Esophagus (tissue), 2 donors: Measurements from ENCODE around the gene PDLIM5. TPM values are rescaled to one million over a fixed set of nuclear protein-coding genes. Genes with fewer than 3 reads are reported as not detected.

Experiments
- H3K27ac ChIP-seq, 2 donors: one replicate each; pipeline ENCODE4 v1.5.1; 2013; ENCODE audit warnings: low read depth in 2 of 2, mild to moderate bottlenecking in 2 of 2, inconsistent platforms in 1 of 2, low read length in 1 of 2, moderate library complexity in 1 of 2
- H3K27me3 ChIP-seq, 2 donors: one replicate each; pipeline ENCODE4 v1.6.1; 2013; ENCODE audit warnings: low read length in 2 of 2, control low read depth in 1 of 2, mild to moderate bottlenecking in 1 of 2; ENCODE audit not compliant: insufficient read depth in 2 of 2, control insufficient read depth in 1 of 2
- H3K36me3 ChIP-seq, 2 donors: one replicate each; pipeline ENCODE4 v1.6.1; 2013; ENCODE audit warnings: low read length in 1 of 2; ENCODE audit not compliant: control insufficient read depth in 2 of 2, insufficient read depth in 2 of 2
- H3K4me1 ChIP-seq, 2 donors: one replicate each; pipeline ENCODE4 v1.6.1; 2013; ENCODE audit warnings: low read length in 1 of 2; ENCODE audit not compliant: control insufficient read depth in 2 of 2, insufficient read depth in 2 of 2
- H3K4me3 ChIP-seq, 2 donors: one replicate each; pipeline ENCODE4 v1.5.1; 2013; ENCODE audit warnings: low read length in 2 of 2, mild to moderate bottlenecking in 2 of 2, low read depth in 1 of 2, moderate library complexity in 1 of 2
- H3K9me3 ChIP-seq, 2 donors: one replicate each; pipeline ENCODE4 v1.6.1; 2013; ENCODE audit warnings: mild to moderate bottlenecking in 2 of 2, low read depth in 1 of 2, low read length in 1 of 2, moderate library complexity in 1 of 2; ENCODE audit not compliant: control insufficient read depth in 2 of 2, insufficient read depth in 1 of 2
- WGBS, 2 donors: extraction: QIAGEN DNeasy Blood & Tissue Kit; methylation state at CpG; one replicate each; pipeline ENCODE4 v1.1.7; 2013; 5-methylcytosine and 5-hydroxymethylcytosine counted together
- polyA plus RNA-seq, 2 donors: library from polyadenylated mRNA; stranded (reverse); fragments of 200-250 nt; gene quantifications; one replicate each; pipeline ENCODE4 v1.2.3, GENCODE V29; 2013
- donor health status: healthy with polysubstance abuse.
- donor health status: Bipolar disorder and iron deficiency.

The PDLIM5 gene
- polyA plus RNA-seq, 2 donors = 40.0 to 41.5 TPM

DNA sequence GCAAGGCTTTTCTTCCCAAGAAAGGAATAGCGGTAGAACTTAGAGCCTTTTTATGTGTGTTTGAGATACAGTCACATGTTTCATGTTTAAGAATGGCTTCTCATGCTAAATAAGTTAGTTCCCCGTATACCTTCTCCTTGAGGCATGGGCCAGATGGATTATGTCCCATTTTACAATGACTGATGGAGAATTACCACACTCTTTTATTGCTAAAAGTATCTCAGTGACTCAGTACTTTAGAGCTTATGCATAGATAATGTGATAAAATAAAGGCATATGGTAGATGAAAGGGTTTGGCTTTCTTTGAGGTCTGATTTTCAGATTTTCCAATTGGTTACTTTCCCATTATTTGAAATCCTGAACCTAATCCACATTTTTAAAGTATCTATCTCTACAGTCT is 184.3 kb downstream of the PDLIM5 start:
- Histone ChIP-seq H3K9me3 (no peaks in the 10 kb centered on the region), H3K36me3 (no peaks in the 10 kb centered on the region), H3K4me1 (no peaks in the 10 kb centered on the region), H3K4me3 (no peak overlapping the region), H3K27ac (no peak overlapping the region), H3K27me3 (no peaks in the 10 kb centered on the region)
- 87 to 93% methylated on average over 2 of the region's 2 CpGs for WGBS, 2 donors

DNA sequence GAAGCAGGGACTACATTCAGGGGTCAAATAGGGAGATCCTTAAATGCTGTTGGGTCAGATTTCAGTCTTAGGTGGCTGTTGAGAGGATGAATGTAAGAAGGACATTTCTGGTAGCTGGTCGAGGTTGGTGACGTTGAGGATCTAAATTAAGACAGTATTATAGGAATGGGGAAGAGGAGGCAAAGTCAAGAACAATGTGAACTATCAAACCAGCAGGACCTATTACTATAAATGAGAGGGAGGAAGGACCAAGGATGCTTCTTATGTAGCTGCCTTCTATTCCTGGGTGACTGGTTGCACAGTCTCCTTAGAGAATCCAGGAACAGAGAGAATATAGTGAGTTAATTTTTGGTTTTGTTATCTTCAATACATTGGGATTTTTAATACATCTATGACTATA is 187.6 kb downstream of the PDLIM5 start:
- H3K4me1 ChIP-seq = no peaks in the 10 kb centered on the region
- H3K27me3 ChIP-seq = no peaks in the 10 kb centered on the region
- no peak overlapping the region for H3K27ac ChIP-seq
- no peak overlapping the region for H3K4me3 ChIP-seq
- 93 to 94% methylated on average over 2 of the region's 2 CpGs for WGBS, 2 donors
- H3K9me3 ChIP-seq = no peaks in the 10 kb centered on the region
- no peaks in the 10 kb centered on the region for H3K36me3 ChIP-seq

DNA sequence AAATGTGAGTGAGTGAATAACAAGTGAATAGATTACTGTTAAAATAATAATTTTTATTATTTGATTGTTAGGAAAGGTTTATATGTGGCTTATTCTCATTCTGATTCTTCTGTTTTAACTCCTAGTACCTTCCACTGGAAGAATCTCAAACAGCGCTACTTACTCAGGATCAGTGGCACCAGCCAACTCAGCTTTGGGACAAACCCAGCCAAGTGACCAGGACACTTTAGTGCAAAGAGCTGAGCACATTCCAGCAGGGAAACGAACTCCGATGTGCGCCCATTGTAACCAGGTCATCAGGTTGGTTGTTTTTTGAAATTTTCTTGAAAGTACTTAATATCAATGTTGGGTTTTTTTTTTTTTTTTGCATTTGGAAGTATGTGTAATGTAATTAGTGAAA is 188.4 kb downstream of the PDLIM5 start:
- Histone ChIP-seq H3K27me3 (no peaks in the 10 kb centered on the region), H3K4me3 (no peak overlapping the region), H3K36me3 (no peaks in the 10 kb centered on the region), H3K27ac (no peak overlapping the region), H3K4me1 (no peaks in the 10 kb centered on the region), H3K9me3 (no peaks in the 10 kb centered on the region)
- 97 to 98% methylated on average over 4 of the region's 4 CpGs for WGBS, 2 donors

DNA sequence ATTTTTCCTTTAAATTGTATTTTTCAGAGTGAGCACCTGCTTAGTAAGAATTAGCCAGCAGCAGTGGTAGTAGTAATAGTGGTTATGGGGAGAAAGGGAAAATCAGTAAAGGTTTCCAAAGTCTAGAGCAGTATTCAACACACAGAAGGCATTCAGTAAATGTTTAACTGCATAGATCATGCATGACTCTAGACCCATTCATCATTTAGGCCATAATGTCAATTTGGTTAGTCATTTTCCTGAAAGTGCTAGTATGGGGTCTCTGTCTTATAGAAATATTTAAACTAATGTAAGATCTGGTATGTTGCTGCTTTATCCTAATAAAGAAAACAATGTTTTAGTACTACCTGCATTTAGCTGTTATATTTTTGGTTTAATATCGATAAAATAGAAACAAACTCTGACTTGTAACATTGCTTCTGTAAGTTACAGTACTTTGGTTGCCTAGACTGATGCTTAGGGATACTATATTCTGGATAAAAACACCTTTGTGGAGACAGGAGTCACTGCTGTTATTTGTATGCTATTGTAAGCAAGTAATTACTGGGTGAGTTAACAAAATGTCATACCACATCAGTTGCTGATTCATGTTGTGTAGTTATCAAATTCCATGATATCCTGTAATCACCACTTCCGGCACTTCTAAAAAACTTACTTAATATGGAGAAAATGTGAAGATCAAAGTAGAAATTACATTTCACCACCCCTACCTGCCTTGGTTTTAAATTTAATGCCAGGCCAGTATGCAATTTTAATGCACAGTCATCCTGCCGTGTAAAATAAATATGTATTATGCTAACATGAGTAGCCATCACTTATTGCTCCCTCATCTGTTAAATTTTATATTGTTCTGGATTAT is 190.2 kb downstream of the PDLIM5 start:
- H3K4me3 ChIP-seq = no peak overlapping the region
- 87 to 93% methylated on average over 3 of the region's 3 CpGs for WGBS, 2 donors
- H3K4me1 ChIP-seq = no peaks in the 10 kb centered on the region
- H3K27me3 ChIP-seq = no peaks in the 10 kb centered on the region
- H3K36me3 ChIP-seq = no peaks in the 10 kb centered on the region
- H3K27ac ChIP-seq = no peak overlapping the region
- H3K9me3 ChIP-seq = no peaks in the 10 kb centered on the region

DNA sequence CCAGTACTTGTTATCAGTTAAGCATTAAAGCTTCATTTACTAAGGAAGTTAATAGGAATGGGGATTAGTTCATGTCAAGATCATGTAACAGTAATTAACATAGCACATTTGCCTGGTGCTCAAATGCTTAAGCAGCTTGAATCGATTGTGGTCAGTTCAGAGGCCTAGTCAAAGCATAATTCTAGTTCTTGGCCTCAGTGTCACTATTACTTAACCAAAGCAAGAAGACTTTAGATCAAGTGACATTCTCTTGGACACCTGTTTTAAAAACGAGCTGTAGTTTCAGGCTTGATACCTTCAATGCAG is 190.8 kb downstream of the PDLIM5 start:
- H3K9me3 ChIP-seq = no peaks in the 10 kb centered on the region
- H3K27me3 ChIP-seq = no peaks in the 10 kb centered on the region
- no peak overlapping the region for H3K4me3 ChIP-seq
- WGBS, 2 donors = 58 to 67% methylated on average over 2 of the region's 2 CpGs
- H3K36me3 ChIP-seq = no peaks in the 10 kb centered on the region
- no peak overlapping the region for H3K27ac ChIP-seq
- no peaks in the 10 kb centered on the region for H3K4me1 ChIP-seq

DNA sequence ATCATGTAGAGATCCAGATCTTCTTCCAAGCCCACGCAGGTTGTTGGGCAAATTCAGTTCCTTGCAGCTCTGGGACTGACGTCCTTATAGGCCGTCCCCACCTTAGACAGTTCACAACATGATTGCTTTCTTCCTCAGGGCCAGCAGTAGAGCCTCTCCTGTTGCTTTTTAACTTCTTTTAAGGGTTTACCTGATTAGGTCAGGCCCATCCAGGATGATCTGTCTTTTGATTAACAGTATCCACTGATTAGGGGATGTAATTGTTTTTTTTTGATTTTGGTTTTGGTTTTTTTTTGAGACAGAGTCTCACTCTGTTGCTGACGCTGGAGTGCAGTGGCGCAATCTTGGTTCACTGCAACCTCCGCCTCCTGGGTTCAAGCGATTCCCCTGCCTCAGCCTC is 197.0 kb downstream of the PDLIM5 start:
- Histone ChIP-seq H3K4me3 (no peak overlapping the region), H3K27me3 (no peaks in the 10 kb centered on the region), H3K36me3 (no peaks in the 10 kb centered on the region), H3K9me3 (no peaks in the 10 kb centered on the region), H3K27ac (no peak overlapping the region), H3K4me1 (no peaks in the 10 kb centered on the region)
- 90 to 97% methylated on average over 7 of the region's 7 CpGs for WGBS, 2 donors

DNA sequence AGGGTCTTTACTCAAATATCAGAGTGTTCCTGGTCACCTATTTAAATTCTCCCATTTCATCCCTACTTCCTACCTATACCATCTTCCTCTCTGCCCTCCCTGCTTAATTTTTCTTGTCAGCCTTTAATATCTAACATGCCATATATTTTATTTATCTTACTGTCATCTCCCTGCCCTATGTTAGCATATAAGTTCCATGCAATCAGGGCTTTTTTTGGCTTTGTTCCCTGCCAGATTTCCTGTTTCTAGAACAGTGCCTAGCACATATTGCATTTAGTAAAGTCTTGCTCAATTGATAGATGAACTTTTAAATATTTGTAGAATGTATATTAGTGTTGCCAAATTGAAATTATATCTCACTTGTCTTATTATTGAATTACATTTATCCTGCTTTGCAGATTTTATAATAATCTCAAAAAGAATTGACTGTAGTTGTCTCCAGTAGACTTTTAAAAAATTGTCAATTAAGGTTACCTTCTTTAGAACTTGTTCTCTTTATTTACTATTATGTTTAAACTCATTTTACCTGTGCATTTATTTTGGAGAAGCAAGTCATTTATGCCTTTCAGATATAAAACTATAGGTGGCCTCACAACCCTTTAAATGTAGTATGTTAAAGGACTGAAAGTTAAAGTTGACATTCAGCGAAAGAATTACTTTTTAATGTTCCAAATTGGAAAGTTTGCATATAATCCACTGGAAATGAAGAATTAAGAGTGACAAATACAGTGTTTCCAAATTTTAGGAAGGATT is 197.8 kb downstream of the PDLIM5 start:
- no peaks in the 10 kb centered on the region for H3K36me3 ChIP-seq
- H3K27ac ChIP-seq = no peak overlapping the region
- WGBS, 2 donors = 94 to 95% methylated on average over 1 of the region's 1 CpG
- H3K4me1 ChIP-seq = no peaks in the 10 kb centered on the region
- H3K27me3 ChIP-seq = no peaks in the 10 kb centered on the region
- H3K9me3 ChIP-seq = no peaks in the 10 kb centered on the region
- no peak overlapping the region for H3K4me3 ChIP-seq

DNA sequence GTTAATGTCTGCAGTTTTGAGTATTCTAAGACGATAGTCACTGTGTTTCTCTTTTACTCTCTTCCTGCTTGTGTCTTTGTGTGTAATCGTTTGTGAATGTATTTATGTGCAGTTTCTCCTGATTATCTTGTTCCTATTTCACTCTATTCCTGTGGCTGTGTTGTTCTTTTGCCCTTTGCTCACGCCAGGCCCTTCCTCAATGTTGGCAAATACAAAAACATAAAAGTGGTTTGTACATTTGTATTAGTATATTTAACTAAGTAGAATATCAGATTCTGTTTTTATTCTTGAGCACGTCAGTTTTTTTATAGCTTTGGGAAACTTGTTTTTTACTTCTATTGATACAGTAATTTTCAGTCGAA is 198.4 kb downstream of the PDLIM5 start:
- Histone ChIP-seq H3K27me3 (no peaks in the 10 kb centered on the region), H3K4me3 (no peak overlapping the region), H3K27ac (no peak overlapping the region), H3K9me3 (no peaks in the 10 kb centered on the region), H3K36me3 (no peaks in the 10 kb centered on the region), H3K4me1 (no peaks in the 10 kb centered on the region)
- 64 to 68% methylated on average over 5 of the region's 5 CpGs for WGBS, 2 donors

DNA sequence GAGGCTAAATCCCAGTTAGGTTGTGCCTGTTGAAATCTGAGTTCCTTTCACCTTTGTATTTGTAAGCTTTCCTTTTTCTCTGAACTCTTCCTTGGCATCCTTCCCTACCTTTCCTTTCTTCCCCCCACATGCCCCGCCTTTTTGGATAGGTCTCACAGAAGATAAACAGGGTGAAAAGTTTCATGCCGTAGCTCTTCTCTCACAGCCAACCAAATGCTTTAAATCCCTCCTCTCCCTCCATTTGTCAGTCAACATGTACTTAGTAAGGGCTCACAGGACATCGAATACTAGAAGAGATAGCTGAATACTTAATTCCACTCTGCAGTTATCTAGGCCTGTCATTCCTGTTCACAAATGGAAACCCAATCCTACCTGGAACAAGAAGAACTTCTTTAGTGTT is 198.9 kb downstream of the PDLIM5 start:
- no peaks in the 10 kb centered on the region for H3K4me1 ChIP-seq
- H3K4me3 ChIP-seq = no peak overlapping the region
- H3K9me3 ChIP-seq = no peaks in the 10 kb centered on the region
- 40 to 55% methylated on average over 3 of the region's 3 CpGs for WGBS, 2 donors
- H3K27me3 ChIP-seq = no peaks in the 10 kb centered on the region
- no peaks in the 10 kb centered on the region for H3K36me3 ChIP-seq
- H3K27ac ChIP-seq = no peak overlapping the region
